Activated CD4-positive, alpha-beta T cell treated with anti-CD3 and anti-CD28 coated beads, Interleukin-2, amount 10 ng/mL, durations not matched to agents 7 days and 5 days (primary cell): ENCODE measurements around the gene SEZ6L. TPM values are rescaled to one million over a fixed set of nuclear protein-coding genes. Genes with fewer than 3 reads are reported as not detected.

Experiments
- CTCF ChIA-PET: fragments of 350-600 bp; sonication (Branson Sonifier 250); formaldehyde crosslinking; loops from one replicate; lab custom pipeline; 2021; ENCODE audit warnings: antibody characterized with exemption; lab: Charles Lee
- POLR2A ChIA-PET: fragments of 350-600 bp; sonication (Branson Sonifier 250); formaldehyde crosslinking; loops from one replicate; lab custom pipeline; 2021; ENCODE audit warnings: antibody characterized with exemption; lab: Charles Lee
- DNase-seq: peaks from one replicate; pipeline ENCODE4 v3.0.0-alpha.2; 2020
- H3K27ac Mint-ChIP-seq: one replicate; pipeline ENCODE4 v1.8.0; 2021; ENCODE audit warnings: mild to moderate bottlenecking, moderate library complexity, mixed read lengths
- H3K27me3 Mint-ChIP-seq: one replicate; pipeline ENCODE4 v1.8.0; 2021; ENCODE audit warnings: mixed read lengths
- H3K36me3 Mint-ChIP-seq: one replicate; pipeline ENCODE4 v1.8.0; 2021; ENCODE audit warnings: low read depth, mixed read lengths
- H3K4me1 Mint-ChIP-seq: one replicate; pipeline ENCODE4 v1.8.0; 2021; ENCODE audit warnings: mixed read lengths
- H3K4me3 Mint-ChIP-seq: one replicate; pipeline ENCODE4 v1.8.0; 2021; ENCODE audit warnings: mild to moderate bottlenecking, moderate library complexity, mixed read lengths
- H3K9me3 Mint-ChIP-seq: one replicate; pipeline ENCODE4 v1.8.0; 2021; ENCODE audit warnings: mixed read lengths
- total RNA-seq, 2 experiments: library from RNA; stranded (reverse); gene quantifications; one replicate each; pipeline ENCODE4 v1.2.3, GENCODE V29; 2021

Gene SEZ6L
- not detected for total RNA-seq

GRCh38 chr22:26169315-26170111 lies at the start of gene SEZ6L:
Gene SEZ6L (plus strand): TSS chr22:26169462. CDS start chr22:26169670, 208 bp downstream.
- H3K9me3 Mint-ChIP-seq: no peaks in the 10 kb centered on the region
- H3K27ac Mint-ChIP-seq: no peak within 1 kb of the TSS
- POLR2A ChIA-PET: no interaction called here
- CTCF ChIA-PET: no interaction called here
- H3K4me3 Mint-ChIP-seq: no peak within 1 kb of the TSS
- peaks cover 62% of the 10 kb centered on the region for H3K27me3 Mint-ChIP-seq
- H3K4me1 Mint-ChIP-seq: no peaks in the 10 kb centered on the region
- no peak for DNase-seq
- no peaks in the 10 kb centered on the region for H3K36me3 Mint-ChIP-seq

GRCh38 chr22:26122920-26123468 lies 46.3 kb upstream of the SEZ6L start:
- no peak for DNase-seq
- CTCF ChIA-PET: no interaction called here
- H3K4me1 Mint-ChIP-seq: peaks cover 4% of the 10 kb centered on the region
- POLR2A ChIA-PET: no interaction called here
- peaks cover 5% of the 10 kb centered on the region for H3K27me3 Mint-ChIP-seq
- no peak overlapping the region for H3K4me3 Mint-ChIP-seq
- no peaks in the 10 kb centered on the region for H3K36me3 Mint-ChIP-seq
- peaks cover 2% of the 10 kb centered on the region for H3K9me3 Mint-ChIP-seq
- H3K27ac Mint-ChIP-seq: no peak overlapping the region

GRCh38 chr22:26124991-26125725 lies 44.1 kb upstream of the SEZ6L start:
- CTCF ChIA-PET: interaction anchor here (0.5 kb wide), 1 partner anchor 185 kb away, joined by 3 read pairs; no protein-coding TSS in a partner anchor
- no peak for DNase-seq
- POLR2A ChIA-PET: no interaction called here
- Mint-ChIP-seq H3K36me3 (no peaks in the 10 kb centered on the region), H3K27ac (no peak overlapping the region), H3K27me3 (peaks cover under 1% of the 10 kb centered on the region), H3K9me3 (peaks cover 2% of the 10 kb centered on the region), H3K4me1 (peaks cover 4% of the 10 kb centered on the region), H3K4me3 (no peak overlapping the region)

GRCh38 chr22:26127126-26127525 lies 42.1 kb upstream of the SEZ6L start:
- Mint-ChIP-seq H3K36me3 (no peaks in the 10 kb centered on the region), H3K27me3 (no peaks in the 10 kb centered on the region), H3K27ac (no peak overlapping the region), H3K9me3 (peaks cover 2% of the 10 kb centered on the region), H3K4me1 (peaks cover 4% of the 10 kb centered on the region), H3K4me3 (no peak overlapping the region)
- ChIA-PET POLR2A (no interaction called here), CTCF (interaction anchor here (1.4 kb wide), 1 partner anchor 9 kb away, joined by 4 read pairs; no protein-coding TSS in a partner anchor)
- DNase-seq: no peak

DNA sequence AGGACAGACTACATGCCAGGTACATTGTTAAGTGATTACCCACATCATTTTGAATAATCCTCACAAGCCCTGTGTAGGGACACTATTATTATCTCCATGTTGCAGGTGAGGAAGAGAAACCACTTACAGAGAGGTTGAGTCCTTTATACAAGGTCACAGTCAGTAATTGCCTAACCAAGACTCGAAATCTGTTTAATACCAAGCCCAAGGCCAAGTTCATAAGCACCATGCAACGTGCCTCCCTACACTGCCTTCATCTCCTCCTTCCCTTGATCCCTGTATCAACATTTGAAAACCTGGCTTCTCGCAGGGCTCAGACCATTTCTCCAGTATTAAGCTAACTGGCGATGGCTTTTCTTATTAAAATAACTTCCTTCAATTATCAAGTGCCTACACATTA lies 41.7 kb upstream of the SEZ6L start:
- Mint-ChIP-seq H3K9me3 (peaks cover 2% of the 10 kb centered on the region), H3K4me1 (peaks cover 4% of the 10 kb centered on the region), H3K36me3 (no peaks in the 10 kb centered on the region), H3K27me3 (no peaks in the 10 kb centered on the region), H3K4me3 (no peak overlapping the region), H3K27ac (no peak overlapping the region)
- ChIA-PET POLR2A (no interaction called here), CTCF (interaction anchor here (1.4 kb wide), 1 partner anchor 9 kb away, joined by 4 read pairs; no protein-coding TSS in a partner anchor)
- DNase-seq: no peak

GRCh38 chr22:26131589-26132154 lies 37.6 kb upstream of the SEZ6L start:
- Mint-ChIP-seq H3K27me3 (no peaks in the 10 kb centered on the region), H3K4me1 (no peaks in the 10 kb centered on the region), H3K36me3 (no peaks in the 10 kb centered on the region), H3K27ac (no peak overlapping the region), H3K4me3 (no peak overlapping the region), H3K9me3 (no peaks in the 10 kb centered on the region)
- ChIA-PET POLR2A (no interaction called here), CTCF (interaction anchor here (0.5 kb wide), 1 partner anchor 446 kb away, joined by 4 read pairs; no protein-coding TSS in a partner anchor)
- DNase-seq: no peak

DNA sequence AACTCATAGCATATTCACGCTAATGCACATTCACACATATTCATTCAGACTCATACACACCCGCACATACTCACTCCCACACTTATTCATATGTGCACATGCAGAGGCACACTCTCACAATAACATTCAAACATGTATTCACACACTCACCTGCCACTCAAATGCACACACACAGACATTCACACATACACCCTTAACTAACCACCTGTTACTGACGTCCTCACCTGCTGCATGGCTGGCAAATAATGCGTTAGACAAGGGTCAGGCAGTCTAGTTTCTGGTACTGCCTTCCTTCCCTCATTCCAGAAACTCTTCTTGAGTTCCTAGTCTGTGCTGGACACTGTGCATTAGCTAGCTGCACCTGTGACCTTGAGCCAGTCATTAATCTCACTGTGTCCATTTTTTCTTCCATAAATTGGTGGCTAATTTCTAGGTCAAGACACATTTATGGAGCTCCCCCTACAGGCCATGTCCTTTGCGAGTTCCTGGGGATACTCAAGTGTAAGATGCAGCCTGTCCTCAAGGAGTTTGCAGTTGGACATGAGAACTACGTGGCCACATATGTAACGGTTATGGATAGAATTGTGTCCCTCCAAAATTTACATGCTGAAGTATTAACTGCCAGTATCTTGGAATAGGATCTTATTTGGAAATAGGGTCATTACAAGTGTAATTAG lies 34.5 kb upstream of the SEZ6L start:
- Mint-ChIP-seq H3K27ac (no peak overlapping the region), H3K4me3 (no peak overlapping the region), H3K9me3 (no peaks in the 10 kb centered on the region), H3K36me3 (no peaks in the 10 kb centered on the region), H3K27me3 (no peaks in the 10 kb centered on the region), H3K4me1 (no peaks in the 10 kb centered on the region)
- DNase-seq: no peak
- ChIA-PET CTCF (interaction anchor here (0.8 kb wide), 1 partner anchor 190 kb away, joined by 3 read pairs; no protein-coding TSS in a partner anchor), POLR2A (no interaction called here)

GRCh38 chr22:26135806-26136205 lies 33.5 kb upstream of the SEZ6L start:
- no peak overlapping the region for H3K4me3 Mint-ChIP-seq
- no peak for DNase-seq
- no peak overlapping the region for H3K27ac Mint-ChIP-seq
- CTCF ChIA-PET: no interaction called here
- H3K36me3 Mint-ChIP-seq: no peaks in the 10 kb centered on the region
- no peaks in the 10 kb centered on the region for H3K27me3 Mint-ChIP-seq
- no peaks in the 10 kb centered on the region for H3K9me3 Mint-ChIP-seq
- POLR2A ChIA-PET: no interaction called here
- H3K4me1 Mint-ChIP-seq: no peaks in the 10 kb centered on the region

GRCh38 chr22:26139310-26139709 lies 30.0 kb upstream of the SEZ6L start:
- DNase-seq: no peak
- no peaks in the 10 kb centered on the region for H3K27me3 Mint-ChIP-seq
- no peak overlapping the region for H3K4me3 Mint-ChIP-seq
- no peaks in the 10 kb centered on the region for H3K36me3 Mint-ChIP-seq
- ChIA-PET POLR2A (no interaction called here), CTCF (no interaction called here)
- no peaks in the 10 kb centered on the region for H3K9me3 Mint-ChIP-seq
- no peaks in the 10 kb centered on the region for H3K4me1 Mint-ChIP-seq
- no peak overlapping the region for H3K27ac Mint-ChIP-seq

GRCh38 chr22:26141831-26142230 lies 27.4 kb upstream of the SEZ6L start:
- Mint-ChIP-seq H3K36me3 (no peaks in the 10 kb centered on the region), H3K4me3 (no peak overlapping the region), H3K27me3 (peaks cover 2% of the 10 kb centered on the region), H3K27ac (no peak overlapping the region), H3K9me3 (no peaks in the 10 kb centered on the region), H3K4me1 (no peaks in the 10 kb centered on the region)
- ChIA-PET CTCF (no interaction called here), POLR2A (no interaction called here)
- no peak for DNase-seq

GRCh38 chr22:26143806-26144325 lies 25.4 kb upstream of the SEZ6L start:
- no peak for DNase-seq
- Mint-ChIP-seq H3K4me3 (no peak overlapping the region), H3K36me3 (no peaks in the 10 kb centered on the region), H3K27me3 (peaks cover 10% of the 10 kb centered on the region), H3K9me3 (no peaks in the 10 kb centered on the region), H3K27ac (no peak overlapping the region), H3K4me1 (no peaks in the 10 kb centered on the region)
- CTCF ChIA-PET: no interaction called here
- POLR2A ChIA-PET: no interaction called here

- no peaks in the 10 kb centered on the region for H3K9me3 Mint-ChIP-seq
- ChIA-PET POLR2A (no interaction called here), CTCF (no interaction called here)
- no peak overlapping the region for H3K27ac Mint-ChIP-seq
- no peak overlapping the region for H3K4me3 Mint-ChIP-seq
- DNase-seq: no peak
- no peaks in the 10 kb centered on the region for H3K36me3 Mint-ChIP-seq
- H3K27me3 Mint-ChIP-seq: peaks cover 6% of the 10 kb centered on the region
- H3K4me1 Mint-ChIP-seq: no peaks in the 10 kb centered on the region
These were observed 9.4 kb upstream of the SEZ6L start for GRCh38 chr22:26159886-26160285.
